ENCODE data around the gene CDPF1.
A peak's percentile ranks its signal among the peaks of the same experiment; 100 is the strongest.
"Not testable (repeated sequence)": the region's sequence is repeated elsewhere in the genome, so short reads cannot be mapped to it uniquely, and the experiment has no call there.

CDPF1 gene

GRCh38 chr22:46213052-46213451 lies 37.0 kb downstream of the CDPF1 start:
- DNase-seq, result no peak
- no peak for TF ChIP-seq GATA1 (IDR thresholded peaks at IDR 0.05; ENCODE audit: low read depth, low read length)
- TF ChIP-seq POLR2A (IDR thresholded peaks at IDR 0.05; ENCODE audit: low read length), result no peak

- TF ChIP-seq GATA1 (IDR thresholded peaks at IDR 0.05; ENCODE audit: low read depth, low read length) (no peak), POLR2A (IDR thresholded peaks at IDR 0.05; ENCODE audit: low read length) (no peak)
- DNase-seq, result no peak
Observed at GRCh38 chr22:46212195-46212594, 37.9 kb downstream of the CDPF1 start.

- TF ChIP-seq GATA1 (IDR thresholded peaks at IDR 0.05; ENCODE audit: low read depth, low read length) (no peak), POLR2A (IDR thresholded peaks at IDR 0.05; ENCODE audit: low read length) (no peak)
- DNase-seq, result peak; percentile 29 to 38
Observed at GRCh38 chr22:46209262-46209661, 40.8 kb downstream of the CDPF1 start.

- DNase-seq, result no peak
- TF ChIP-seq POLR2A (IDR thresholded peaks at IDR 0.05; ENCODE audit: low read length) (no peak), GATA1 (IDR thresholded peaks at IDR 0.05; ENCODE audit: low read depth, low read length) (no peak)
Observed at GRCh38 chr22:46203601-46203980, 46.5 kb downstream of the CDPF1 start.

GRCh38 chr22:46202897-46203600 lies 47.0 kb downstream of the CDPF1 start:
- no peak for DNase-seq
- TF ChIP-seq GATA1 (IDR thresholded peaks at IDR 0.05; ENCODE audit: low read depth, low read length) (no peak), POLR2A (IDR thresholded peaks at IDR 0.05; ENCODE audit: low read length) (no peak)

- DNase-seq, result no peak
- no peak for TF ChIP-seq POLR2A (IDR thresholded peaks at IDR 0.05; ENCODE audit: low read length)
- no peak for TF ChIP-seq GATA1 (IDR thresholded peaks at IDR 0.05; ENCODE audit: low read depth, low read length)
Observed at GRCh38 chr22:46201059-46201757, 48.9 kb downstream of the CDPF1 start.

GRCh38 chr22:46198806-46199205 lies 51.3 kb downstream of the CDPF1 start:
- not testable (repeated sequence) for DNase-seq

- DNase-seq, result no peak
- no peak for TF ChIP-seq POLR2A (IDR thresholded peaks at IDR 0.05; ENCODE audit: low read length)
- TF ChIP-seq GATA1 (IDR thresholded peaks at IDR 0.05; ENCODE audit: low read depth, low read length), result no peak
Observed at GRCh38 chr22:46198274-46198673, 51.8 kb downstream of the CDPF1 start.

GRCh38 chr22:46196278-46196677 lies 53.8 kb downstream of the CDPF1 start:
- DNase-seq, result no peak
- TF ChIP-seq POLR2A (IDR thresholded peaks at IDR 0.05; ENCODE audit: low read length) (no peak), GATA1 (IDR thresholded peaks at IDR 0.05; ENCODE audit: low read depth, low read length) (no peak)

- no peak for TF ChIP-seq POLR2A (IDR thresholded peaks at IDR 0.05; ENCODE audit: low read length)
- TF ChIP-seq GATA1 (IDR thresholded peaks at IDR 0.05; ENCODE audit: low read depth, low read length), result no peak
- DNase-seq, result no peak
Observed at GRCh38 chr22:46195487-46196165, 54.5 kb downstream of the CDPF1 start.
